ENCODE results near the gene EPN2. TPM values are rescaled to one million over a fixed set of nuclear protein-coding genes. Genes with fewer than 3 reads are reported as not detected.

Gene EPN2
- polyA plus RNA-seq, 1 donor = 28.8 TPM

GRCh38 chr17:19383681-19384470 lies 146.7 kb downstream of the EPN2 start:
- no peak for DNase-seq

- peak; percentile 89 for DNase-seq
These were observed 147.7 kb downstream of the EPN2 start for GRCh38 chr17:19384723-19385391.

- no peak for DNase-seq
These were observed 148.4 kb downstream of the EPN2 start for GRCh38 chr17:19385521-19385983.

Other genes with a start within 250 kb of the EPN2 start
- 0.46 TPM for gene FAM83G, start 232.6 kb upstream of the EPN2 start, polyA plus RNA-seq (ENCODE audit: insufficient read length)
- gene GRAP, start 190.4 kb upstream of the EPN2 start, polyA plus RNA-seq (ENCODE audit: insufficient read length) = 3.2 TPM
- 2.1 TPM for gene GRAPL, start 109.8 kb upstream of the EPN2 start, polyA plus RNA-seq (ENCODE audit: insufficient read length)
- gene B9D1, start 125.4 kb downstream of the EPN2 start, polyA plus RNA-seq (ENCODE audit: insufficient read length) = 6.1 TPM
- 23.5 TPM for gene MAPK7, start 141.1 kb downstream of the EPN2 start, polyA plus RNA-seq (ENCODE audit: insufficient read length)
- 233 TPM for gene MFAP4, start 149.8 kb downstream of the EPN2 start, polyA plus RNA-seq (ENCODE audit: insufficient read length)
- gene RNF112, start 173.9 kb downstream of the EPN2 start, polyA plus RNA-seq (ENCODE audit: insufficient read length) = 1.9 TPM